Dermis microvascular lymphatic vessel endothelial cell (primary cell): ENCODE data around the gene PSMD6. TPM values are rescaled to one million over a fixed set of nuclear protein-coding genes. Genes with fewer than 3 reads are reported as not detected.

Experiments
- DNase-seq, 2 donors: peaks; one replicate each; pipeline versions ENCODE4 v3.0.0 to v3.0.0-alpha.2; 2010; ENCODE audit warnings: low read depth in 2 of 2
- total RNA-seq: library from RNA; depleted of rRNA; stranded (reverse); fragments of >200 nt; gene quantifications from 2 replicates; pipeline ENCODE4 v1.2.1, GENCODE V29; 2014

PSMD6 gene
- 89.0 and 99.6 TPM in 2 replicates for total RNA-seq

DNA sequence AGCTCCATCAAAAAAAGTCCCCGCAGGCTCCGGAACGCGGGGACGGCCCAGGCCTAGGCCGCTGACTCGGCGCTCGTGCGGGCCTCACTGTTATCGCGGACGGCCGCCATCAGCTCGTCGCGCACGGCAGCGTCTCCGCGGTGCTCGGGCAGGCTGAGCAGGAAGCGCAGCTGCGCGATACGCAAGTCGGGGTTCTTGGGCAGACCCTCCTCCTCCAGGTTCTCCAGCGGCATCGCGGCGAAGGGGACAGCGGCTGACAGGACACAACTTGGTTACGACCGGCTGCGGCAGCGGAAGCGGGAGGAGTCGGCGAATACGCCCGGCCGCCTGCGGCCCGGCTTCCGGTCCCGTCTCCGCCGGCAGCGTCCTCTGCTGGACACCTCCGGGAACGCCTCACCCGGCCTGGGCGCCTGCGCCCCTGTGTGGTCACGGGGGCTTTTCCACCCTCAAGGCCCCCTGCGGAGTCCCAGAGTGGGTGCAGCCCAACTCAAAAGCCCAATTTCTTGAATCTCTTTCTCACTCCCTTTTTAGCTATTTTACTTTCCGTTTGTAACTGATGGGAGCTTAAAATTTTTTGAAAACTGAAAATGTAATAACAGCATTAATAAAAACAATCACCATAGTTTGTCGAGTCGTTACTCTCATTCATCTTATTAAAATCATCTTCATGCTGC, at the start of gene PSMD6:
Gene PSMD6, minus strand, starts transcription at position 308 of the 674 bp plus-strand sequence. Its CDS starts 75 bp downstream, at position 233.
- peak; percentile 69 to 89 for DNase-seq

DNA sequence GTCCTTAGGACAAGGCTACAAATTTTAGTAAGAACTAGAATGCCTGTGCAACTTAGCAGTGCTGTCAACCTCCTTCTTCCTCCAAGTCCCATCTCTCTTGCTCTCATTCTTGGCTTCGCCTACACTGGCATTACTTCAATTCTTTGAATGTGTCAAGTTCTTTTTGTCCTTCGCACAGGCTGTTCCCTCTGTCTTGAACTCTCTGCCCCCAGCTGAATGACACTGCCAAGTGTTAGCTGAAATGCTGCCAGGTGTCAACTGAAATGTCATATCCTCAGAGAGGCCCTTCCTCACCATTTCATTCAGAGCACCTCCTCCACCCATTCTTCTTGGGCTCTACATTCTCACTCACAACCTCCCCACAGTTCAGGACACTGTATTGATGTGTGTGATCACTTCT, 48.8 kb upstream of the PSMD6 start:
- DNase-seq: no peak

DNA sequence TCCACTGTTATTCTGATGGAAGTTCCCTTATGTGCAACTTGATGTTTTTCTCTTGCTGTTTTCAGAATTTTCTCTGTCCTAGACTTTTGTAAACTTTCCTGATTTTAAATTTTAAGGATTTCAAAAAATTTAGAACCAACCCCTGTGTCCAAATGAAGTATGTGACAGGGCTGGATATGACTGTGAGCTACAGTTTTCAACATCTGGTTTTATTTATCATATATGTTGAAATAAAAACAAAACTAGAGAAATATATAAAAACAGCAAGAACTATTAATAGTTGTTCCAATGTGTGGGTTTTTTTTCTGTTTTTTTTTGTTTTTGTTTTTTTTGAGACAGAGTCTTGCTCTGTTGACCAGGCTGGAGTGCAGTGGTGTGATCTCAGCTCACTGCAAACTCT, 47.4 kb upstream of the PSMD6 start:
- no peak for DNase-seq

DNA sequence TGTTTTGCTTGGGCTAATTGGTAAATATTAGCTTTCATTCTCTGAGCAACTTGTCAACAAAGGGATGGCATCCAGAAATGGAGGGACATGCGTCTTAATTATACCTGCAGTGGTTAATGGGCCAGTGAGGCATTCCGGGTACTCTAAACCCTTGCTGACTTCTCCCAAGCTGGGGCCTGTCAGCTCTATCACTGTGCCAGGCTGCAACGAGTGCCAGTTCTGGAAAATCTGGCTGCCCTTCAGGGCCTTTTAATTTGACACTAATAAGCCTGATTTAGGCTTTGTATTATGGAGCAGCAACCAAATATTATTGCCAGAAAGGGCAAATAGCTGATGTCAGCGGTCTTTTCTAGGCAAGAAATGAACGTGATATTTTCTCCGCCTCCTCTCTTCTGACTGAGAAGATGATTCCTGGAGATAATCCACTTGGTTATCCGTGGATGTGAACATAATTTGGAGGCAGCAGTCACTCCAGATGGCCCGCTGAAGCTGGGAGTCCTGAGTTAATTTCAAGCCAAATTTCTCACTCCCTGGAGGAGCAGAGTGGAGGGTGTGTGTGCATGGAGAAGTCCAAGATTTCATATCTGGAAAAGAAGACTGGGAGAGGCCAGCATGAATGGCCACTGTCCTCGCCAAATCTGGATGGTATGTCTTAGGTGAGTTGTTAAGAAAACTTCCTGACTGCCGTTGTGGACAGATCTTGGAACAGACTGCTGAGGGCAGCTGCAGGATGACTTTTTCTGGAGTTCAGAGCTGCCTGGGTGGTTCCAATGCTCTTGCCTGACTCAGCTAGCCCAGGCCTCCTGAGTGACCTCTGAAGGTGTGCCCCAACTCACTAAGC, 44.4 kb upstream of the PSMD6 start:
- no peak for DNase-seq

DNA sequence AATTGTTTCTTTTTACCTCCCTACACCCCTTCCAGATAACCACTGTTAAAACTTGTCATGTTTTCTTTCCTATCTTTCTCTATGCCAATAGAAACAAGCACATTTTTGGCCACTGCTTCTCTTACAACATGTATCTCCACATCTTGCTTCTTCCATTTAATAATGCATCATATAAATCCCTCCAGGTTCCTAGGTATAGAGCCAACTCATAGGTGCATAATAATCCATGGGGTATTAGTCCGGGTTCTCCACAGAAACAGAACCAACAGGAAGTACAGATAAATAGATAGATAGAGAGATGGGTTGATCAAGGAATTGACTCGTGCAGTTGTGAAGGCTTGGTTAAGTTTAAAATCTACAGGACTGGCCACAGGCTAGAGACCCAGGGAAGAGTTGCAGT, 41.5 kb upstream of the PSMD6 start:
- DNase-seq: no peak

DNA sequence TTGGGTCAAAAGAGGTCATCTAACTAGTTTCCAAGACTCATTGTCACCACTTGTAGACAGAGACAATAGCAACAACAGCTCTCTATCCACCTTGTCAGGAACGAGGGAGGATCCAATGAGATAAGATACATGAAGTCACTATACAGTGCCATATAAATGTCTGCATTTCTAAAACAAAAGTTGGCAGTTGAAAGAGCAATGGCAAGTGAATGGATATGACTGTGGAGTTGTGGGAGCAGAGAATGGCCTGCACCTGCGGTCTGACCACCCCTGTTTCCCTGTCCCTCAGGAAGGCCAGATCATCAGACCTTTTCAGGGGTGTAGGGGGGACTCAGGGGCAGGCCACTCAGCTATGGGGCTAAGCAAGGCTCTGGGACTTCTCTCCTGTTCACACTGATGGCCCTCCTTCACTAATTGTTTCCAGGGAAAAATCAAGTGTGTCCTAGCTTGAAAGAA, 40.7 kb upstream of the PSMD6 start:
- no peak for DNase-seq

GRCh38 chr3:64063207-64063982, 40.1 kb upstream of the PSMD6 start:
- no peak for DNase-seq

DNA sequence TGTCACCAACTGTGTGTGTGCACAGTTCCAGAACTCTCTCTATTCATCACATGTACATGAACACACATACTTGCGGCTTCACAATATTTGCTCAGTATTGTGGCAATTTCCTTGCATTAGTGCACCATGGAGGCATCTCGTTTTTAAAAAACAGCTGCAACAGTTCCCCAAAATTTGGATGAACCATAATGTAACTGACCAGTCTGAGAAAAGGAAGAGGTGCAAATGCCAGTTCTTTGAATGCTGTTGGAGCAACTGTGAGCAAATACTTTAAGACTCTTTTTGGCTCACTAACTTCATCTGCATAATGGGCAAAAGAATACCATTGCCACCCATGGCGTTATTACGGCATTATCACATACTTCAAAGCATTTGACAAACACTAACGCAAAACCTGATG, 38.3 kb upstream of the PSMD6 start:
- no peak for DNase-seq

DNA sequence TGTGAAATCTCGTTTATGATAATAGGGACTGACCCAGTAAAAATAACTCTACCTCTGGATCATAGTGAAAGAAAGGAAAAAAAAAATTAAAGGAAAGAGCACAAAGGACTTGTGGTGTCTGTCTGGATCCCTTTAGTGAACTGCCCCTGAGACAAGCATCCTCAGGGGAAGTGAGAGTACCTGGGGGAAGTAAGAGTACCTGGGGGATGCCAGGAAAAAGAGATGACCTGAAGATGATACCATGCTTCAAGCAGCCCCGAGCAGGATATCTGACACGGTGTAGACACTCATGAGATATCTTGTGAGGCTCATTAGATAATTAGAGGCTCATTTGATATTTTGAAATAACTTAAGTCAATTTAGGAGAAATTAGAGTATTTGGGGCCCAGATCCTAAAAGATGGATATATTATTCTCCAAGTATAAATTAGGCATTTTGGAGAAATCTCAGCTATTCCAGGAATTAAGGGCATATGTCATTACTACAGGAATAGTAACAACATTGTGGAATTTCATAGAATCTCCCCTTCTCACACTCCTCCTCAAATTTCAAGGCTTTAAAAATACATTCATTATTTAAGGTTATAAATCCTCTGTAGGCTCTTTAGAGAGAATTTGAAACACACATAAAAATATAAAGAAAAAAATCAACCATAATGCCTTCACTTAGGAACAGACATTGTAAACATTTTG, 36.3 kb upstream of the PSMD6 start:
- DNase-seq: no peak

- DNase-seq: no peak
These were observed 35.3 kb upstream of the PSMD6 start for GRCh38 chr3:64058566-64058965.

- no peak for DNase-seq
These were observed 33.9 kb upstream of the PSMD6 start for GRCh38 chr3:64057231-64057630.

- no peak for DNase-seq
These were observed 33.4 kb upstream of the PSMD6 start for GRCh38 chr3:64056606-64057180.

GRCh38 chr3:64055076-64055475, 31.8 kb upstream of the PSMD6 start:
- DNase-seq: no peak

DNA sequence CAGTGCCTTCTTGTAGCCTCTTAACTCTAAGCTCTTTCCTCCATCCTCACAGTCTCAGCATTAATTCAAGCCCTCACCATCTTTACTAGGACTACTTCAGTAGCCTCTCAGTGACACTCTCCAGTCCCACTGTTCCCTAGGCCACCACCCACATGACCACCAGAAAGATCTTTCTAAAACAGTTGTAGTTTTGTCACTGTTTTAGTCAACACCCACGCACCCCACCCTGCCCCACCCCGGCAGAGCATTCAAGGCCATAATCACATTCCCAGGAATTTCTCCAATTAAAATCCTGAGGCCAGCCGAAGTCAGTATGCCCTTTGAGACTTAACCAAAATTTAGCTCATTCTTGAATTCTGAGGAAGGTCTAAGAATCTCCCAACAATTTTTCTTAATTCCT, 31.2 kb upstream of the PSMD6 start:
- no peak for DNase-seq

DNA sequence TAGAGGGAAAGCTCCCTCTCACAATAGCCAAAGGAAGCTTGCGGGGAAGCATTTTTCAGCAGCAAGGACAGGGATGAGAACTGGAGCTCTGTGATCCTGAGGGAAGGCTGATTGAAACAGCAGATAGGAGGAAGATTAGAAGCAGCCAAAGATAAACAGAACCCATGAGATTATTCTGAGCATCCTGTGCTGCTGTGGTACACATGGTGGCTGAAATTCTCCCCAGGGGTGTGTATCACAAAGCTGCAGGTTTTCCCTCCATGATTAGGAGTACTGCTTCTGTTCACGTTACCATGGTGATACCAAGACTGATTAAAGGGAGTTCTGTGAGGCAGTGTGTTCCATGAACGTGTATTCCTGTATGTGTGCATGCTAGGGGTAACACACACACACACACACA, 30.3 kb upstream of the PSMD6 start:
- DNase-seq: no peak

DNA sequence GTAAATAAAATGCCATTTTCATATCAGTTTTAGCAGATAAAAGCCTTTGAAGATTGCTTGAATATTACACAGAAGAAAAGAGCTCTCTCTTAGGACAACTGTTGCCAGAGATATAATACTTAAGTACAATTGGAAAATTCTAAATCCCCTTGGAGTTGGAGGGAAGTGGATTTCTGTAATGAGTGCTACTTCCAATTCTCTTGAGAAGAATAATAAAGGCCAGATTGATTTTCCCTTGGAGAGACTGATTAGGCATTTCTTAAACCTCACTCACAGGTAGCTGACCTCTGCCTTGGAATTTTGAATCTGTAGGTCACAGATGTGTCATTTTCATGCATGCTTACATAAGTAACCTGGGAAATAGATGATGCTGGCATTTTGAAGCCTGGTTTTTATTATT, 29.8 kb upstream of the PSMD6 start:
- DNase-seq: no peak

DNA sequence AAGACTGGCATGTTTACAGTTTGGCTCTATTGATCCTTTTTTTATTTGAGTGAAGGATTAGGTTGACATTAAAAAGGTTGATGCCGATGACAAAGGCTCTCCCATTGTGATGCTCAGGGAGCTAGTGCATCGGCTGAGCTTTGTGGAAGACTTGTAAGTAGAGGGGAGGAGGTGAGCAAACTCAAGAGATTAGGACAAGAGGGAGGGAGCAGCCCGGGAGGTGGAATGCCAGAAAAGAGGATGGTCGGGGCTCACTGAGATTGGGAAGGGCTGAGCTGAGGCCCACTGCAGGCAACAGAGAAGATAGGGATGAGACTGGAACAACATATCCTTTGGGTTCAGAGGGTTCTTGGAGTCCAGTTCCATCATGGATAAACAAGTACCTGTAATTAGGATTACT, 26.5 kb upstream of the PSMD6 start:
- no peak for DNase-seq

DNA sequence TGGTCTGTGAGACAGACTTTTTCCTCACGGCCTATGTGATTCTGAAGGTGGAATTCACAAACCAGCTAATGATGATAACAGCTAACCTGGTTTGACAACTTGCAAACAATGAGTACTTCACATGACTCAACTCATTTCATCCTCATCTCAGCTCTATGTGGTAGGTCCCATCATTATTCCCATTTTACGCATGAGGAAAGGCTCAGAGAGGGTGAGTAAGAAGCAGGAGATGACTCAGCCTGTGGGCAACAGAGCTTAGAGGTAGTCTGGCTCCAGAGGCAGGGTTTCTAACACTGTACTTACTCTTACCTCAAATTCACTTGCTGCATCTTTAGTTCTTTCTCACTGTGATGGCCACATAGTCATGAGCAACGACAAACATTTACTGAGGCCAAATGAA, 25.8 kb upstream of the PSMD6 start:
- no peak for DNase-seq

GRCh38 chr3:64048631-64049061, 25.4 kb upstream of the PSMD6 start:
- DNase-seq: peak in 1 of 2 donors; percentile 14

- no peak for DNase-seq
These were observed 24.5 kb upstream of the PSMD6 start for GRCh38 chr3:64047787-64048186.

GRCh38 chr3:64046996-64047594, 23.8 kb upstream of the PSMD6 start:
- DNase-seq: no peak
